HG02981 (cell line): ENCODE results near the gene STX16.

Experiments used
- ATAC-seq: cut with Tn5 transposase; IDR thresholded peaks from one replicate; pipeline ENCODE4 v1.9.1; 2021; ENCODE audit warnings: mild to moderate bottlenecking, moderate library complexity; ENCODE audit not compliant: unreplicated experiment

STX16 gene

DNA sequence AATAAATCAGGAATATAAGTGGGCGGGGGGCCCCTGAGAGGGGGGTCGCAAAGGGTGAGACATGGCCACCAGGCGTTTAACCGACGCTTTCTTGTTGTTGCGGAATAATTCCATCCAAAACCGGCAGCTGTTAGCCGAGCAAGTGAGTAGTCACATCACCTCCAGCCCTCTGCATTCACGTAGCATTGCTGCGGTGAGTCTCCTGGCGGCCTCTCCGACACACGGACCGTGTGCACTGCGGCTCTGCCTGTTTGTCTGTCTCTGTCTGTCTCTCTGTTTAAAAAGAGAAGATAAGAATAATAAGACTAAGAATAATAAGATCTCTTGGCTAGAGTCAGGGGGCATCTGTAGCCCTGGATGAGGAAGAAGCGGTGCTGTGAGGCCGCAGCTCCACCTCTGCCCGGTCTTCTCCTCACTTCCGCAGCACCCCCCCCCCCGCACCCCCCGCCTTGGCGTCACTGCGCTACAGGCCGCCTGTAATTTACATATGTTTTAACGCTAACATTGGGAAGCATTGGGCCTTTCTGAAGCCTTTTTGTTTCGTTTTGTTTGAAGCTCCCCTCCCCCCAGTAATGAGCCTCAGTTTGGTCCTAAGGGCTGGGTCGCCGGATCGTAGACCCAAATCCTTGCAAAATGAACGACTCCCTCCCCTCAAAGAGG lies 993 bp downstream of the STX16 start:
- peak; percentile 39 for ATAC-seq

DNA sequence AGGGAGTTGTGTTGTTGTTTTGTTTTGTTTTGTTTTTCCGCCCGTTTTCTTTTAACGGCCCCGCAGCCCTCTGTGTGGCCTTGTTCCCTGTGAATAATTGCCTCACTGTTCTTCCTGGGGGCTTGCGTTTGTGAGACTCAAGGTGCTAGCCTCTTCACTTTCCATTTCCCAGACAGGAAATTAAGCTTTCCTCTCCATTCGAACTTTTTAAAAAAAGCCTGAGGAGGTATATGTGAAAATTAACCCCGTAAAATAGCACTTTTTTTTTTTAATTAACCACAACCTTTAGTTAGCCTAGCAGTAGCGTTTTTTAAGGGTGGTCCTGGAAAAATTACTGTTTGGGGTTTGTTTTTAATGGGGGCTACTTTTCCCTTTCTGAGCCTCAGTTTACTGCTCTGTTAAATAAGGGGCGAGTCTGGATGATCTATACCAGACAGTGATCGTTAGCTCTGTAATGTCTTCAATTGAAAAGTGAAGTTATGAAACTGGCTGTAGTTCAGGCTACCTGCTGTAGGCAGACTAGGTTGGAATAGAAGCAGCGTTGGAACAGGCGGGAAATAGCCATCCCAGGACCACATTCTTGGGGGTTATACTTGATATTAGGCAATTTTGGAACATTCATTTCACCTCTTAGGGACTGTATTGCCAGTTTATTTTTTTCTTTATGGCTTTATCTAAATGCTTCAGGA lies 1.7 kb downstream of the STX16 start:
- ATAC-seq, result peak; percentile 4

DNA sequence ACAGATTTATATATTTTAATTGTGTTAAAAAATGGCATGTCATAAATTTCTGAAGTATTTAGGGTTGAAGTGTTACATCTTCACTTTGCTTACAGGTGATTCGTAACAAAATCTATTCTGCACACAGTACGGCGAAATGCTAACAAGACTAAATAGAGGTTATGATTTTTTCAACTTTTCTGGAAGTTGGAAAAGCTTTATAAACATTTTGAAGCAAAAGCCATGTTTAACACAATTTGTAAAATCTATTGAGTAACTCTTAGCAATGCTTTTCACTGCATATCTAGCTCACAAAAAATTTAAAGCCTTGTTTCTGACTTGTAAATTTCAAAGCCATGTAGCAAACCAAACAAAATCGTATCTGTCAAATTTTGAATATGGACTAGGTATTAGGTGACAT lies 3.3 kb downstream of the STX16 start:
- ATAC-seq, result no peak

DNA sequence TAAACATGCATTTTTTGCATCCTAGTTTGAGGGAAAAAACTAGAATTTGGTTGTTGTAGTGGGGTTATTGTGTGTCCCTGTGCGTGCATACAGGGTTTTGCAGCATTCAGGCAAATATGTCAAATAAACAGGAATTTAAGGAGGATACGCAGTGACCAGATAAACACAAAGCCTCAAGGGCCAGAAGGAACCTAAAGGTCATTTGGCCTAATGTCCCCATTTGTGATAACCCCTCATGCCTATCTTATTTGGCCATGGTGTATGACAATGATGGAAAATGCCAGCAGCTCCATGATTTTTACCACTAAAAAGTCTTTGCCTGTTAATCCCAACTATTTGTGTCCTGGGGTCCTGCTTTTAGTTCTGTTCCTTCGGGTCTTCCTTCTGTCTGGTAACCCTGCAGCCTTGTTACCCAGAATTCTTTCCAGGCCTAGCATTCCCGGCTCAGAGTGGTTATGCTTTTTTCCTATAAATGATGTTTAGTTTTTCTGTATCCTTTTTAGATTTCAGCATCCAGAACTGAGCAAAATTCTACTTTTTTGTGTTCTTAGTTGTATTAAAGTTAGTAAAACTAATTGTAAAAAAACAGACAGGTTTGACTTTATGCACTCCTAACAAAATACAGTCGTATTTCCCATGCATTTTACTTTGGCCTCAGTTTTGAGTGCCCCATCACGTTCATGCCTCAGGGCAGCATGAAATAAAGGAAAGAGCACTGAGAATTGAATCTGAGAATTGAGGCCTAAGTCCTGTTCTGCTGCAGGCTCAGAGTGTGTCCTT lies 4.4 kb downstream of the STX16 start:
- no peak for ATAC-seq

DNA sequence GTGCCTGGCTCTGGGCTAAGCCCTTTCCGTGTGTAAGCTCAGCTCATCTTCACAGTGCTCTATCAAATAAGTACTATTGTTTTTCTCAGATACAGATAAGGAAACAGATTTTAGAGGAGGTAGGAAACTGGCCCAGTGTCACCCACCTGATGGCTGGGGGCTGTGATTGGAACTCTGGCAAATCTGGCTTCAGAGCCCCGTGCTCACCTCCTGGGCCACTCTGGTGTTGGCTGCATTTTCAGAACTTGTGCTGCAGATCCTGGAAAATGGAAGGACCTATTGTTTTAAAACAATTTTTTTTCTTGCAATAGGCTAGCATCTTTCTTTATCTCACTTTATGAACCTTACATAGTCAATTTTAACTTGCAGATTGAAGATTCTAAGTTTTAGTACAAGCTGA lies 5.7 kb downstream of the STX16 start:
- no peak for ATAC-seq

DNA sequence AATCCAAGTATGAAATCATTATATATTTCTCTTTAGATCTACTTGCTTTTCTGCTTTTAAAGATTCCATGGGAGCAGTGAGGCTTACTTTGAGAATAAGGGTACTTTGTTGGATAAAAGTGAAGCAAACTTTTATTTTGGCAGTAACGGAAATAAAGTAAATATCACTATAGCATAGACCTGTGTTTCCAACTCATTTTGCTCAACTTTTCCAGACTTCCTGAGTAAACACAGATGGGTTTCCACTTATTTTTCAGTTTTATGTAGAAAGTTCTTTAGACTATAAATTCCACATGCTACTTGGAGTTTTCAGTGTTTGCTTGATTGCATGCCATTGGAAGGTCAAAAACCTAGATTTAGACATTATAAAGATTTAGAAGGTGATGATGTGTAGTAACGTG lies 6.2 kb downstream of the STX16 start:
- ATAC-seq, result no peak

DNA sequence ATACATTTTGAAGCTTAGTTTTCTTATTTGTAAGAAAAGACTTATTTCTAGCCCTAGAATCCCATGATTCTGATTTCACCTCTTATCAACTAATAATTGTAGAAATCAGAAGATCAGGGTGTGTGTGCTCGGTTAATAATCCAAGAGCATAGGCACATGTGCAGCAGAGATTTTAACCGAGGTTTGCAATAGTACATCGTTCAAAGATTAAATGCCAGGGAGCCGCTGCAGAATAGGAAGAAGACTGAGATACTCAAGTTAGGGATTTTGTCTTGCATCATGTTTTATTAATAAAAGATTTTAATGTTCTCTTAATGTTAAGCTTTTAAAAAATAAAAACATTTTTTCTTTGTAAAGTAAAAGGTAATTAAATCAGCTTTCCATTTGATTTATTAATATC lies 6.9 kb downstream of the STX16 start:
- no peak for ATAC-seq

DNA sequence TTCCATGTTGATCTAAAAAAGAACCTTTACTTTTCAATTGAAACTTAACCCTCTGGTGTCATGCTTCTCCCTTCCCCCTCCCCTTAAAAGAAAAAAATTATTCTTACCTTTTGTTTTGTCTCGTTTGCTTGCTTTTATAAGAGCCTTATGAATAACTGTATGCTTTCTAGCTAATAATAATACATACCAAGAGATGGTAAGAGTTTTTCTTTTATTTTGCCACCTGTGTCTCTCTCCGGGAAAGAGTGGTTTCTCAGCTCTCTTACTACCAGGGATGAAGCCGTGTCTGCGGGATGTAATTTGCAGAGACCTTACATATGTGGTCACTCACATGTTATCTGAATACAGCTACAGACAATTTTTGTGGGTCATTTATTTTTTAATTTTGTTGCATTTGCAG lies 7.7 kb downstream of the STX16 start:
- no peak for ATAC-seq

DNA sequence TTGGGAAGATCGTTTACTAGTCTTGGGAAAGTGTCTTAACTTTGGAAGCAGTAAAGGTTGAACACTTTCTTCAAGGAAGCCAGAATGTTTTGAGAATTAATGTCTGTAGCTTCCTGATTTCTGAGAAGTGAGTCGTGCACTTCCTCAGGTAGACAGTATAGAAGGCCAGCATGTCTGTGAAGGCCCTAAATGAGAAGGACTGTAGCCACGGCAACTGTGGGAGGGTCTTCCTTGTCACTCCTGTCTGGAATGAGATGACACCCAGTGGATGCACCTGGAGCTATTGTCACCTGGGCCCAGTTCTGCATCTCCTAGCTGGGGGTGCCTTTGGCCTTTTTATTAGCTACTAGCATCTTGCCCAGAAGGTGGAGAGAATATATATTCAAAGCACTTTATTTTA lies 8.8 kb downstream of the STX16 start:
- no peak for ATAC-seq

DNA sequence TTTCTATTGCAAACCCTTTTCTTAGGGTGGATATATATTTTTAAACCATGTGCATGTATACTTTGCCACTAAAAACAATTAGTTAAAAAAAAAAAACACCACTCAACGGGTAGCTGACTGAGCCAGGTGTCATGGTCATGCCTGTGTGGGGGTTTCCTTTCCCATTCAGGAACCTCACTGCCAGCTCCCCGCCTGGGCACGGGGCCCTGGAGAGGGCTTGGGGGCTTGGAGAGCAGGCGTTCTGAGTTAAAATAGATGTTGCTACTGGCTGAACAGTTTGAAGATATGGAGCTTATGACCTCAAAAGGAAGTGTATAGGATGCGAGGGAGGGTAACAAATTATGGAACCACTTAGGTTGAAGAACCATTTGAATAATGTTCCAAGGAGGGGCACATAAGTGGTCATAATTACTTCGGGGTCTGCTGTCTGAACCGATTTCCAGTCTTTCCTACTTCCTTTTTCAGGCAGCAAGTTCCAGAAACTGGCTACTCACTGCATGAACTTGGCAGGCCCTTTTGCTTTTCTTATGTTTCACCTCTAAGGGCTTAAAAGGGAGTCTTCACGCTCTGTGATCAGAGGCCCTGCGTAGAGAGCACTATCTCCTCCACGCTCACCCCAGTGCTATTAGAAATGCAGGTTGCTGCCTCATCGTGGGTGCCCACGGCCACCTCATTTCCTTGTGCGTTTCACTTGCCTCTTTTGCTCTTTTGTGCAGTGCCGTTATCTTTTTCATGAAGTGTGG lies 9.9 kb downstream of the STX16 start:
- no peak for ATAC-seq

DNA sequence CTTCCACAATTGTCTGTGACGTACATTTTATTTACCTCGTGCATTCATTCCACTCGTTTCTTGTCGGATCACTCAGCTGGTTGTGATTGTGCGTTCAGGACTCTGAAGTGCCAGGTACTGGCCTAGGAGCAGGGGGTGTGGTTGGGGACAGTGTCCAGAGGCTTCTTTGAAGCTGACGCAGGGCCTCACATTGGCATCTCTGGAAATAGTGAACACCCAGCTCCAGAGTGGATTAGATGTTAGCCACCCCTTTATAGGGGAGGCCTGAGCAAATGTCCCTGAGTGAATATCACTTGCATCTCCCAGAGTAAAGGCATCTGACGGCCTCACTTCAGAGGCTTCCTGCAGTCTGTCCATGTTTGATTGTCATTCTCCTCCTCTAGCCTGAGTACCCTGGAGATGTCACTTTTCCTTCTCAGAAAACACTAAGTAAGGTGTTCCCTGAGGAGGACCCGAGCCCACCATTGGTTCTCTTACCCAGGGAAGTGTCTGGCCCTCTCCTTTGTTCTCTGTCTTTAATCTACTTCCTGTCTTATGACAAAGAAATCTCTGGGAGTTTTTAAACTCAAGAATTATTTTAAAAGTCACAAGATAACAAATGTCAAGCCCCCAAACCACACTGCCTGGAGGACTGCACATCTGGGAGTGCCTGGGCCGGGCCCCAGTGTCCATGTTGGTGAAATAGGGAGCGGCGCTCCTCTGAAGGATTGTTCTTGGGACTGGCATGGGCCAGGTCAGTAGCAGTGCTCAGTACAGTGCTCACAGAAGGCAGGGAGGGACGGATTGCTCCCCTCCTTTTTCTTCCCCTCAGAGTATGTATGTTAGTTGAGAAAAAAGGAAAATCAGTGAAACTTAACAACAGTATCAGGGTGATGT lies 10.8 kb downstream of the STX16 start:
- ATAC-seq, result no peak

DNA sequence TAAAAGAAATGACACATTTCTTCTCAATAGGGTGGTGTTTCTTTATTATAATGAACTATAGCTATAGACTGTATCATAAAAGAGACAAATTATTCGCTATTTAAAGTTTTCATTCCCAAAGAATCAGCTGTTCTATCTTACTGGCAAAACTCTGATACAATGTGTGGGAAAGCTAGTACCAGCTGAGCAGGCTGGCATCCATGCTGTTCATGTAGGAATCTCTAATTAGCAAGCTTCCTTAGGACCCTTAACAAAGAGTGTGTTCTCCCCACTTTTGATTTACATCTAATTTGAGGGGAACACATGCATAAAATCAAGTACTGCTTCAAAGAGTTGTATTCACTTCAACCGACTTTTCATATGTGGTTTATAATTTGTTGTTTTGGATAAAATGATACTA lies 13.2 kb downstream of the STX16 start:
- no peak for ATAC-seq

DNA sequence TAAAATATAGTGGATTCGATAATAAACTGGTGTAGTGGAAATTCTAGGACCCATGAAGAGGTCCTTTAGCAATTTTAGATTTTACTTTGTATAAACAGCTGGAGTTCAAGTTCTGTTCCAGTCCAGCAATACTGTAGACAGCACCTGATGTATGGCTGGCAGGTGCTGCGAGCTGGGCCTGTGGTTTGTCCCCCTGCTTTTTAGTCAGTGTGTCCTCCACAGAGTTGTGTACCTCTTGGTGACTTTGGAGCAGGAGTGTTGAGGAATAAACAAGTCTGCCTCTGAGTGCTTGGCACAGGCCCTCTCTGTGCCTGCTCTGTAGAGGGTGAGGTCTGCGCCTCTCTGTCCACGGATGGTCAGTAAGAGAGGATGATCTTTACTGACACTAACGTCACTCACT lies 13.8 kb downstream of the STX16 start:
- ATAC-seq, result no peak

DNA sequence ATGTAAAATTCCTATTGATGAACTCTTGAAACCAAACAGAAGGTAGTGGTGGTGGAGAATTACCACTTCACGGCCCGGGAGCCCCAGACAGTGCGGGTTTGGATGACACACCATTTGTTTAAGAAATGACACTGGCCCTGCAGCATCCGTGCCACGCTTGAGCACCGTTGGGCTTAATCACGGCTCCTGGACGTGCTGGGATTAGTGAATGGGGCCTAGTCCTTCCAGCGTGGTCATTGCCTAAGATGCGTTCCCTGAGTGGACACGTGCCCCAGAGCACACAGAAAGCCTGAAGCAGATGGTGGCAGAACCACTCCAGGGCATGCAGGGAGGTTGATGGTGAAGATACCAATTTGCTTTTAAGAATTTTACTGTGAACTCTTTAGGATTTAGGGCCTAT lies 14.5 kb downstream of the STX16 start:
- ATAC-seq, result no peak

DNA sequence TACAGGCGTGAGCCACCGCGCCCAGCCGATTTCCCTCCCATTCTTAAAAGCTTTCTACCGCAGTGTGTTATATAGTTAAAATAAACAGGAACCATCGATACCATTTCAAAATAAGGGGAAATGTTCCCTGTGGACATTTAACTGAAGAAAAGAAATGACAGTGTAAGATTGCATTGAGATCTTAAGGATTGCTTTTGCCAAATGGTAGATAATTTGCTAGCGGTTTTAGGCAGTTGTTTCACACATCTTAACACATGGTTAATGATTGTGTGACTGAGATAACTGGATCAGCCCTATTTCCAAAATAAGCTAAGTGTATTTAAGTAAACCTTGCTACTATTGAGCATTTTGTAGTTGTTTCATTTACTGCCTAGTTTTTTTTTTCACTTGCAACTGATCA lies 15.6 kb downstream of the STX16 start:
- ATAC-seq, result no peak

DNA sequence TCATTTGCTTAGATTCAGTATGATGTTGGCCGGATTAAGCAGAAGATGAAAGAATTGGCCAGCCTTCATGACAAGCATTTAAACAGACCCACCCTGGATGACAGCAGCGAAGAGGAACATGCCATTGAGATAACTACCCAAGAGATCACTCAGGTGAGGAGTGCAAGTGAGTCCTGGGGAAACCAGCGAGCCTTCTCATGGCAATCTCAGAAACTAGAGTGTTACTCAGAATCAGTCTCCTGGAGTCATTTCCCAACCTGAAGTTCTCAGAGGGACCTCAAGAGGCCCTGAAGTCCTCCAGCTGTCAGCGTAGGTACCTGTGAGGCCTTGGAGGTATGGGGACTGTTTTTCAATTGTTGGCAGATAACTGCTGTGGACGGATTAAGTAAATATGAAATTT lies 16.9 kb downstream of the STX16 start:
- ATAC-seq, result no peak

DNA sequence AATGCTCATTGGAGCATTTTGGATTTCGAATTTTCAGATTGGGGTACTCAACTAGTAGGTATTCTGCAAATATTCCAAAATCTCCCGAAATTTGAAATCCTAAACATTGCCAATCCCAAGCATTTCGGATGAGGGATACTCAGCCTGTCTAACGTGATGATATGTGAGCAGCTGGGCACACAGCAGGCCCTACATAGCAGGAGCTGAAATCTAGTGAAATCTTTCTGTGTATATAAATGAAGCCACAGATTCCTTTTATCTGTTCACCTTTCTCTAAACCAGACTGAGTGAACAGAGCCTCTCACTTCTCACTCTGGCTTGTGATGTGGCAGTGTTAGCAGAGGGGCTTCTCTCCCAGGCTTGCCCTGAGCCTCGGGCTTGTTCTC lies 17.8 kb downstream of the STX16 start:
- ATAC-seq, result no peak

DNA sequence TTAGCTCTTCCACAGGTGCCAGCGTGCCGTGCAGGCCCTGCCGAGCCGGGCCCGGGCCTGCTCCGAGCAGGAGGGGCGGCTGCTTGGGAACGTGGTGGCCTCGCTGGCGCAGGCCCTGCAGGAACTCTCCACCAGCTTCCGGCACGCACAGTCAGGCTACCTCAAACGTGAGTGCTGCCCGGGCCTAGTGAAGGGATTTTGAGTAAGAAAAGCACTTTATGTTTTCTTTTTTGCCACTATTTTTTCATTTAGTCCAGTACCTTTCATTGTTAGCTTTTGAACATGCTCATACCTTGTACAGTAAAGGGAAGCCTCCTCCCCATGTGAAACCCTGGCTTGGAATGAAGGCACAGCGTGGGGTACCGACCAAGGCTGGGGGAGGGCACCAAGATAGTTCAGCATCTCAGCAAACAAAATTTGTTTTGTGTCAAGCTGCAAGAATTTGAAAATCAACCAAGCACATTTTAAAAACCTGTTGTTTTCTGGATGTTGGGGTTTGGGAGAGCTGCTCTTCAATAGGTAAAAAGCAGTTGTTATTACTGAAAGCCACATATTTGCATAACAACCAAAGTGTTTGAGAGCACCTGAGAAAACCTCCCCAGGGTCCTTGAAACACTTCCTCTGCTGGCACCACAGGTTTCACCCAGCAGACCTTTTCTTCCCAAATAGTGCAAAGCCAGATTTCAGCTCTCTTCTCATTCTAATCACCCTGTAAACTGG lies 18.4 kb downstream of the STX16 start:
- ATAC-seq, result no peak

DNA sequence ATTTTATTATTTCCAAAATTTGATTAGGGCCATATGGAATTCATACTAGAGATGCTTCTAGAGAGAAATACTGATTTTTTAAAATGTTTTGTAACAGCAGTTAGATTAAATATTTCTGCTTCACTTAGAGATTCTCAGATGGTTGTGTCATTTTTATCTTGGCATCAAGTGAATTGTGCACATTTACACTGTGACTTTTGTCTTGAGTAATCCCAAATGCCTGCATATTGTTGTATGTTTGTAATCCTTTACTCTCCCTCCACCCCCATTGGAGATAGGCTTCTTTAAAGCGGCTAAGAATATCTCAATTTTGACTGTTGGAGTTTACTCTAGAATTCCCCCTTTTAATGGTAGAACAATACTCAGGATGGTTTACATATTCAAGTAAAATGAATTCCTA lies 19.0 kb downstream of the STX16 start:
- no peak for ATAC-seq

DNA sequence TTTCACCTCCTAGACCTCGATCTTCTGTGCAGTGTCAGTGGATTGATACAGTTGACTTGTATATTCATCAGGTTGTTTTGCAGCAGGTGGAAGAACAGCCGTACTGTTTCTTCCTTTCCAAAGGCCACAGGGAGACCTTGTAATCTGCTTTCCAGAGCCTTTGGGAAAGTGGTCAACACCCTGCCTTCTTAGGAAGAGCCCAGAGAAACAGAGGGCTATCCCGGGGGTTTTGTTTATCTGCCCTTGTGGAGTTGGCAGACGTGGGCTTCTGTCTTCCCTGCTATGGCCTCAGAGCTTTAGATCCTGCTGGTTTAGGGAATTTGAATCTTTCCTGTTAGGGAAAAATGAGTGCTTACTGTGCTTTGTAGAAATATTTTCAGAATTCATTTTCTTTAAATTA lies 19.6 kb downstream of the STX16 start:
- no peak for ATAC-seq
